Measurements from ENCODE around the gene CCDC63.

Gene CCDC63

GRCh38 chr12:110848314-110848923 lies 1.6 kb downstream of the CCDC63 start:
- DNase-seq (ENCODE audit: low spot score) (no peak), ATAC-seq (ENCODE audit: low read depth) (no peak)
- no peaks in the 10 kb centered on the region for H3K27me3 ChIP-seq (ENCODE audit: insufficient read depth, poor library complexity, severe bottlenecking)
- no peak overlapping the region for H3K4me3 ChIP-seq (ENCODE audit: severe bottlenecking)
- H3K4me1 ChIP-seq (ENCODE audit: insufficient read depth, poor library complexity, severe bottlenecking): peaks cover 5% of the 10 kb centered on the region
- no peaks in the 10 kb centered on the region for H3K9me3 ChIP-seq (ENCODE audit: severe bottlenecking)
- H3K27ac ChIP-seq (ENCODE audit: poor library complexity, severe bottlenecking): no peak overlapping the region
- H3K36me3 ChIP-seq (ENCODE audit: low read depth): no peaks in the 10 kb centered on the region
- no peak for TF ChIP-seq CTCF (IDR thresholded peaks at IDR 0.05; ENCODE audit: poor library complexity, severe bottlenecking)

DNA sequence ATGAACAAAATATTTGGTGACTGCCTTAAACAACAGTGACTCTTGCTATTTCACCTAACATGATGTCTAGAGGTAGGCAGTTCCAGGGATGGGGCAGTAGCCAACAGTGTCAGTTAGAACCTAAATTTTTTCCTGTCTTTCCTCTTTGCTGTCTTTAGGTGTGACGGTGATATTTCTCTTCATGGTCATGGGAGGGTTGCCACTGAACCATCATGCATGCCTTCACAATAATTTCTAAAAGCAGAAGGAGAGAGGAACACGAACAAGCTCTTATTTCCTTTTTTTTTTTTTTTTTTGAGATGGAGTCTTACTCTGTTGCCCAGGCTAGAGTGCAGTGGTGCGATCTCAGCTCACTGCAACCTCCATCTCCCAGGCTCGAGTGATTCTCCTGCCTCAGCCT lies 2.4 kb downstream of the CCDC63 start:
- no peak overlapping the region for H3K27ac ChIP-seq (ENCODE audit: poor library complexity, severe bottlenecking)
- ATAC-seq (ENCODE audit: low read depth) (no peak), DNase-seq (ENCODE audit: low spot score) (no peak)
- no peaks in the 10 kb centered on the region for H3K36me3 ChIP-seq (ENCODE audit: low read depth)
- no peak overlapping the region for H3K4me3 ChIP-seq (ENCODE audit: severe bottlenecking)
- TF ChIP-seq CTCF (IDR thresholded peaks at IDR 0.05; ENCODE audit: poor library complexity, severe bottlenecking): no peak
- H3K4me1 ChIP-seq (ENCODE audit: insufficient read depth, poor library complexity, severe bottlenecking): peaks cover 5% of the 10 kb centered on the region
- no peaks in the 10 kb centered on the region for H3K27me3 ChIP-seq (ENCODE audit: insufficient read depth, poor library complexity, severe bottlenecking)
- no peaks in the 10 kb centered on the region for H3K9me3 ChIP-seq (ENCODE audit: severe bottlenecking)

GRCh38 chr12:110849748-110850403 lies 3.1 kb downstream of the CCDC63 start:
- no peaks in the 10 kb centered on the region for H3K9me3 ChIP-seq (ENCODE audit: severe bottlenecking)
- no peaks in the 10 kb centered on the region for H3K27me3 ChIP-seq (ENCODE audit: insufficient read depth, poor library complexity, severe bottlenecking)
- ATAC-seq (ENCODE audit: low read depth) (no peak), DNase-seq (ENCODE audit: low spot score) (no peak)
- TF ChIP-seq CTCF (IDR thresholded peaks at IDR 0.05; ENCODE audit: poor library complexity, severe bottlenecking): no peak
- no peaks in the 10 kb centered on the region for H3K36me3 ChIP-seq (ENCODE audit: low read depth)
- peaks cover 4% of the 10 kb centered on the region for H3K4me1 ChIP-seq (ENCODE audit: insufficient read depth, poor library complexity, severe bottlenecking)
- no peak overlapping the region for H3K27ac ChIP-seq (ENCODE audit: poor library complexity, severe bottlenecking)
- no peak overlapping the region for H3K4me3 ChIP-seq (ENCODE audit: severe bottlenecking)

DNA sequence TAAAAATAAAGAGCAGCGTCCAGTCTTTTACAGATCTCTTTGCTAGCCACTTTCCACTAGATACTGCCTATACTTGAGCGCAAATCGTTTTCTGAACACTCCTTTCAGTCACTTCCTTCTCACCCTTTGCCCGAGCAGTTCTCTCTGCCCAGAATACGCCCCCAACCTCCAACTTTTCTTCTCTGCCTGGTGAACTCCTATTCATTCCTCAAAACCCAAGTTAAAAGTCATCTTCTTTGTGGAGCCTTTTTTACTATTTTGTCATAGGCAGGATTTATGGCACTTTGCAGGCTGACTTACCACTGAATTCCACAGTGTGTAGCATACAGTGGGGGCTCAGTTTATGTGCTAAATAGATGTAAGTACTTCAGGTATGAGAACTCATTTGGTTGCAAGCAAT lies 4.0 kb downstream of the CCDC63 start:
- H3K4me1 ChIP-seq (ENCODE audit: insufficient read depth, poor library complexity, severe bottlenecking): no peaks in the 10 kb centered on the region
- no peak for TF ChIP-seq CTCF (IDR thresholded peaks at IDR 0.05; ENCODE audit: poor library complexity, severe bottlenecking)
- DNase-seq (ENCODE audit: low spot score): no peak
- no peaks in the 10 kb centered on the region for H3K27me3 ChIP-seq (ENCODE audit: insufficient read depth, poor library complexity, severe bottlenecking)
- H3K36me3 ChIP-seq (ENCODE audit: low read depth): no peaks in the 10 kb centered on the region
- ATAC-seq (ENCODE audit: low read depth): no peak
- no peak overlapping the region for H3K27ac ChIP-seq (ENCODE audit: poor library complexity, severe bottlenecking)
- H3K9me3 ChIP-seq (ENCODE audit: severe bottlenecking): no peaks in the 10 kb centered on the region
- no peak overlapping the region for H3K4me3 ChIP-seq (ENCODE audit: severe bottlenecking)

DNA sequence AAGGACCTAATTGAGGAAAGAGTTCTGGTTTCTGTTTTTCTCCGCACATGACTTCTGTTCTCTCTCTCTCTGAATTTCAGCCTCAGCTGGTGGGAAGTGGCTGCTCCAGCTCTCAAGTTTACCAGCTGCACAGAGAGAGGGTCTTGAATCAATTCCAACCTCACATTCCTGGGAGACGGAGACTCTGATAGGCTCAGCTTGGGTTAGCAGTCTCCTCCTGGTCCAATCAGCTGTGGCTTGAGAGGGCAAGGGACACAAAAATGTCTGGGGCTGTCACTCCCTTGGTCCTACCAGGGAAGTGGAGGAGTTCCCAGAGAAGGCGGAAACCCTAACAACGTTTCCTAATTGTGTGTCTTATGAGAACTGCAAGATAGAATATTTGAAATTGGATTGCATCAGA lies 7.0 kb downstream of the CCDC63 start:
- no peaks in the 10 kb centered on the region for H3K27me3 ChIP-seq (ENCODE audit: insufficient read depth, poor library complexity, severe bottlenecking)
- no peak for TF ChIP-seq CTCF (IDR thresholded peaks at IDR 0.05; ENCODE audit: poor library complexity, severe bottlenecking)
- no peak for ATAC-seq (ENCODE audit: low read depth)

More for the DNA sequence above, 7.0 kb downstream of the CCDC63 start:
- no peak for DNase-seq (ENCODE audit: low spot score)
- Histone ChIP-seq H3K27ac (ENCODE audit: poor library complexity, severe bottlenecking) (no peak overlapping the region), H3K36me3 (ENCODE audit: low read depth) (no peaks in the 10 kb centered on the region), H3K4me3 (ENCODE audit: severe bottlenecking) (no peak overlapping the region), H3K9me3 (ENCODE audit: severe bottlenecking) (no peaks in the 10 kb centered on the region), H3K4me1 (ENCODE audit: insufficient read depth, poor library complexity, severe bottlenecking) (no peaks in the 10 kb centered on the region)

Measured in RWPE2 (cell line).